ENCODE results near the gene NAGS.
A peak's percentile ranks its signal among the peaks of the same experiment; 100 is the strongest.
"Not testable (repeated sequence)": the region's sequence is repeated elsewhere in the genome, so short reads cannot be mapped to it uniquely, and the experiment has no call there.

Gene NAGS

DNA sequence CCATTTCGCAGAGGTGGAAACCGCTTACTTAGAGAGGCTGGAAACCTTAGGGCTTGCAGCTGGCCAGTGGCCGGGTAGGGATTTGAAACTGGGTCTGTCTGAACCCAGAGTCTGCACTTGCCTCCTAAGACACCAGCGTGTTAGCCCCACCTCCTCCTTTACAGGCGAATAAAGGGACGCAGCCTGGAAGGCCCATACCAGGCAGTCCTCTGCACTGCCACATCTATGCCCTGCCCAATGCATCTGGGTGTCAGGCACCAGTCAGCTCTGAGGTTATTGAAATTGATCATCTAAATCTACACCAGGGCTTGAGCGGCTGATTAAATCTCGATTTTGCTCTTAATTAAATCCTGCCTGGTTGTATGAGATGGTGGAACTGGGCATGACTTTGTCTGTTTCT lies 19.9 kb upstream of the NAGS start:
- no peak for DNase-seq (ENCODE audit: low read depth)

DNA sequence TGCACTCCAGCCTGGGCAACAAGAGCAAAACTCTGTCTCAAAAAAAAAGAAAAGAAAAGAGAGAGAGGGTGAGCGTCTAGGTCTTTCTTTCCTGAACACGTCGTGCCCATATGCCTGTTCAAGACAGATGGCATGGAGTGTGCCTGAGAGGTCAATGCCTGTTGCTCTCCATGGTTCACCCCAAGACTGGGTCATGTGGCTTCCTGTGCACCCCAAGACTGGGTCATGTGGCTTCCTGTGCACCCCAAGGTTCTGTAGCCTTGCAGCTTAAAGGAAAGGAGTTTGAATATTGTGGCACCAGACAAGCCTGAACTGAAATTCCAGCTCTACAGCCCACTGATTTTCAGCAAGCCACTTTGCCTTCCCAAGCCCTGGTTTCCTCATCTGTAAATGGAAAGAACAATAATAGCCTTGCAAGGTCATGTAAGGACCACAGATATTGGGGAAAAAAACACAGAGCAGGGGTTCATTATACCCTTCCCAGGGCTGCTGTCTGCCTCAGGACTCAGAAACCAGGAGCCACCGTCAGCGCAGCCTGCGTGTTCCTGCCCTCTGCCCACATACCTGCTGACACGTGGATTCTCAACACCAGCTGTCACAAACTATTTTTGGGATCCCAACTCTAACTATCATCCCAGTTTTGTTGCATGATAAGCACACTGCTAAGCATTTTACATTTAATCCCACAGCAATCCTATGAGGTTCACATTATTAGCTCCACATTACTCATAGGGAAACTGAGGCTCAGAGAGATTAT lies 18.0 kb upstream of the NAGS start:
- DNase-seq (ENCODE audit: low read depth): no peak

DNA sequence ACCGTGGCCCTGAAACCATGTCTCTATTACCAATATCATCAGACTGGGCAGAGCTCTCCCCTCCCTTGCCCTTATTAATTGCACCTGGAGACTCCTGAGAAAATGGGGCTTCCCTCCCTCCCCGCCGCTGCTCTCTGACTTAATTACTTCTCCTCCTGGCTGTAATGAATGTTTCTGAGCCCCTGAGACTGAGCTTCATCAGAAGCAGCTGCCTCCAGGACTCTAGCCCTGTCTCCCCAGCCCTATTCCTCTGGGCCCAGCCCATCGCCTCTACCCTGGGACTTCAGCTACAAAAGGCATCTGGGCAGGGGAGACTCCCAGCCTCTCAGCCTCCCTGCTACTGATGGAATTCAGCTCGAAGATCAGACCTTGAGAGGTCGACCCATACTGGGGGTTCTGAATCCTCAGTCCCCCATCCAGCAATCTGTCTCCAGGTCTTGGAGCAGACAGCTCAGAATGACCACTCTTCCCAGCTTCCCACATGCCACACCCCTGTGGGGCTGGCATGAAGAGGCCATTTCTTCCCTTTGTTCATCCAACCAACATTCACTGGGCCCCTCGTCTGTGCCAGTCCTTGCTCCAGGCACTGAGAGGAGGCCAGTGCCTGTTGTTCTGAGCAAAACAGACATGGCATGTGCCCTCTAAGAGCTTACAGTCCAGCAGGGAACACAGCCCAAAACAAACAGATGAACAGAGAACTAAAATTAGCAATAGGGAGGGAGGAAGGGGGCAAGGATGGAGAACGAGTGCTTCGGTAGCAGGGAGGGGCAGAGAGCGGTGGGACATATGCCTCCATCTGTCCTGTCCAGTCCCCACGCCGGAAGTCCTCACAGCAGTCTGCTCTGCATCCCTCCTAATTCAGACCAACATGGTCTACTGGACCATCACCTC lies 17.0 kb upstream of the NAGS start:
- DNase-seq (ENCODE audit: low read depth): no peak

DNA sequence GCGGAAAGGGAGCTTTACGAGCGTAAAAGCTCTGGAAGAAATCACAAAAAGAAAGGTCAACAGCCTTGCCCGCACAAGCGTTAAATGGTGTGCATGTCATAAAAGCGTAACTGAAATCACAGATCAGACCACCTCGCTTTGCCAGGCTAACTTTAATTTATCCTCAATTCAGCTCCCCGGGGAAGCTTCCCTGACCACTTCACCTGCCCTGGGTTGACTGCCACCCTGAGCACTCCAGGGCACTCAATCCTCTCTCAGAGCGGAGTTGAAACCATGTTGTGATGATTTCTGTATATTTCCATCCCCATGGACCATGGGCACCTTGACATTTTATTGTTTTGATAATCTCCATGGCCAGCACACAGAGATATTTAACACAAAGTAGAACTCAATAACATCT lies 16.1 kb upstream of the NAGS start:
- no peak for DNase-seq (ENCODE audit: low read depth)

DNA sequence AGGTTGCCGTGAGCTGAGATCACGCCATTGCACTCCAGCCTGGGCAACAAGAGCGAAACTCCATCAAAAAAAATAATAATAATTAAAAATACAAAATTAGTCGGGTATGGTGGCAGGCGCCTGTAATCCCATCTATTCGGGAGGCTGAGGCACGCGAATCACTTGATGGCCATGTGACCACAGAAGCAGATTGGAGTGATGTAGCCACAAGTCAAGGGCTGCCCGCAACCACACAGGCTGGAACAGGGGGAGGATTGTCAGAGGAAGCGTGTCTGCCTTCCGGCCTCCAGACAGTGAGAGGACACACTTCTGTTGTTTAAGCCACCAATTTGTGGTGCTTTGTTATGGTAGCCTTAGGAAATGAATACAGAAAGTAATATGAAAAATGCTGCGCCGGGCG lies 11.8 kb upstream of the NAGS start:
- no peak for DNase-seq (ENCODE audit: low read depth)

DNA sequence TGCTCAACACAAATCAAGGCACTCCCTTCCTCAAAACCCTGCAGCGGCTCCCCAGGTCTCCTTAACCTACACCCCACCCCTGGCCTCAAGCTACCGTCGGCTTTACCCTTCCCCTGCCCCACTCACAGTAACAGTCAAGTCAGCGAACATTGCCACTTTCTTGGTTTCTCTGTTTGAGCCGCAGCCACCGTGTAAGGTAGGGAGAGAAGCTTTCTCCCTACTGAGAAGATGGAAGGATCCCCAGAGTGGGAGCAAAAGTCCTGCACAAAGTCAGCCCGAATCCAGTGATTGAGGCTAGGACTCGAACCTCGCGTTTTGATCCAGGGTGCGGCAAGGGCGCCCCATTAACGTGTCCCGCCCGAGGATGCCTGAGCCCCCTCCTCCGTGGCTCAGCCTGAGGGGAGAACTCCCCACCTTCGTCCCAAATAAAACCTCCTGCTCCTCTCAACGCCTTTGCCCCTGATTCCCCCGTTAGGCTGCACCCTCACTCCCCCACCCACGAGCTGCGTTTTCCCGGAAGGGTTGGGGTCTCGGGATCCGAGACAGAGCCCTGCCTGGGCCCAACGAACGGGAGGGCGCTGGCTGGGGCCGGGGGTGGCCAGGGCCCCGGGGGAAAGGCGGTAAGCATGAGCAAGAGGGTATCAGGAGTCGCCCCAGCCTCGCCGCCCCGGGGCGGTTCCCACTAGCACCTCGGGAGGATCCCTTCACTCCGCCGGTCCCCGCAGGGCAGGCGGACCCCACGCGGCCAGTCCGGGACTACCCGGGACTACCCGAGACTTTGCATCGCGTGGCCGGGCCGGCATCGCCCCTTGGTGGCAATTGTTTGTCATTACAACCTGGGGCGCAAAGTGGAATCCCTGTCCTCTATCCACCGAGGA lies 9.9 kb upstream of the NAGS start:
- peak; percentile 29 for DNase-seq (ENCODE audit: low read depth)

DNA sequence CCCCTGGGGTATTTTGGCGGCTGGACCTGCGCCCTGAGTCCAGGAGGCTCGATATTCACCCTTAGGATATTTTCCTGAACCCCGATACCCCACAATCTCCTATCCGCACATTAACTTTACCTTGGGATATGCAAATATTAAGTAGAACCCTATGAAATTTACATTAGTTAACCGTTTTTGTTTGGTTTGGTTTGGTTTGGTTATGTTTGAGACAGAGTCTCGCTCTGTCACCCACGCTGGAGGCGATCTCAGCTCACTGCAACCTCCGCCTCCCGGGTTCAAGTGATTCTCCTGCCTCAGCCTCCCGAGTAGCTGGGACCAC lies 9.3 kb upstream of the NAGS start:
- no peak for DNase-seq (ENCODE audit: low read depth)

DNA sequence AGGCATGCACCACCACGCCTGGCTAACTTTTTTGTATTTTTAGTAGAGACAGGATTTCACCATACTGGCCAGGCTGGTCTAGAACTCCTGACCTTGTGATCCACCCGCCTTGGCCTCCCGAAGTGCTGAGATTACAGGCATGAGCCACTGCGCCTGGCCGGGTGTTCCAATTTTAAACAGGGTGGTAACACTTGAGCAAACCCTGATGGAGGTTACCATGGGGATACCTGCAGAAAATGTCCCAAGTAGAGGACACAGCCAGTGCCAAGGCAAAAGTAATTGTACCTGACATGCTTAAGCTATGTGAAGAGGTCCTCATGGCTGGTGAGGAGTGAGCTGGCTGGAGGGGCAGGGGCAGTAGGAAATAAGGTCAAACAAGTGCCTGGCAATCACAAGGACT lies 7.2 kb upstream of the NAGS start:
- not testable (repeated sequence) for DNase-seq (ENCODE audit: low read depth)

DNA sequence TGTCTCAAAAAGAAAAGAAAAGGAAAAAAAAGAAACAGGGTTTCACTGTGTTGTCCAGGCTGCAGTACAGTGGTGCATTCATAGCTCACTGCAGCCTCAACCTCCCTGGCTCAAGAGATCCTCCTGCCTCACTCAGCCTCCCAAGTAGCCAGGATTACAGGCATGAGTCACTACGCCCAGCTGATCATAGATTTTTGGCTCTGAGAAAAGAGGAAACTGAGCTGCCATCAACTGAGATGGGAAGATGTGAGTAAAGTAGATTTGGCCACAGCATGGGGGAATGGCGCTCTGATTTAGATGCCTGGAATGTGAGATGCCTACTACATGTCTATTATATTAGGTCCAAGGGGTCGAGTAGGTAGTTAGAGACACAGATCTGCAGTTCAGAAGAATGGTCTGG lies 5.9 kb upstream of the NAGS start:
- no peak for DNase-seq (ENCODE audit: low read depth)

DNA sequence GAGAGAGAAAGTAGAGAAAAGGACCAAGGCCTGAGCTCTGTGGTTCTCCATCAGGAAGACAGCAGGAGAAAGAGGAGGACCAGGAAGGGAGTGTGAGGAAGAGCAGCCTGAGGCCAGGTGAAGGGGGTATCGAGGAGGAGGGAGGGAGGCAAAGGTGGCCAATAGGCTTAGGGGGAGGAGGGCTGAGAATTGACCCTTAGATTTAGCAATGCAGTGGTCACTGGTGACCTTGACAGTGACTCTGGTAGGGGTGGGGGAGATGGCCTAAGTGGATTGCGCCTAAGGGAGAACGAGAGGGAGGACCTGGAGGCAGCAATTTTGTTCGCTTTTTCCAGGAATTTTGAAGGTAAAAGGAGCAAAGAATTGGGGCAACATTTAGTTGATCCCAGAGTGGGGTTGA lies 5.4 kb upstream of the NAGS start:
- DNase-seq (ENCODE audit: low read depth): no peak

DNA sequence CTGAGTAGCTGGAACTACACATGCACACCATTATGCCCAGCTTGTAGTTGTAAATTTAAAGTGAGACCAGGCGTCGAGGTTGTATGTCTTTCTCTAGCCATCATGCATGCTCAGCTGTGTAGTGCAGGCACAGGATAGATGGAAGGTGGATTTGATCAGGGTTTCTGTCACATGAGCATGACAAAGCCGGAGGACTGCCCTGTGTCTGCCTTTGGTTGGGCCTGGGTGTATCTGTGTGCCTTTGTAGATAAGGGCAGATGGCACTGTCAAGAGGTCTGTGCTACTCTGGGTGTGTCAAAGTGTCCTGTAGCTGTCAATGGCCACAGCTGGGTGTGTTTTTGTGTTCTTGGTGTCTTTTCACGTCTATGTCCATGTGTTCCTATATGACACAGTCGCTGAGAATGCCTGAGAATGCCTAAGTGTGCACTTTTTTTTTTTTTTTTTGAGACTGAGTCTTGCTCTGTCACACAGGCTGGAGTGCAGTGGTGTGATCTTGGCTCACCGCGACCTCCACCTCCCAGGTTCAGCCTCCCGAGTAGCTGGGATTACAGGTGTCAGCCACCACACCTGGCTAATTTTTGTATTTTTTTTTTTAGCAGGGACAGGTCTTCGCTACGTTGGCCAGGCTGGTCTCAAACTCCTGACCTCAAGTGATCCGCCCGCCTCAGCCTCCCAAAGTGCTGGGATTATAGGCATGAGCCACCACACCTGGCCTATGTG lies 4.1 kb upstream of the NAGS start:
- no peak for DNase-seq (ENCODE audit: low read depth)

DNA sequence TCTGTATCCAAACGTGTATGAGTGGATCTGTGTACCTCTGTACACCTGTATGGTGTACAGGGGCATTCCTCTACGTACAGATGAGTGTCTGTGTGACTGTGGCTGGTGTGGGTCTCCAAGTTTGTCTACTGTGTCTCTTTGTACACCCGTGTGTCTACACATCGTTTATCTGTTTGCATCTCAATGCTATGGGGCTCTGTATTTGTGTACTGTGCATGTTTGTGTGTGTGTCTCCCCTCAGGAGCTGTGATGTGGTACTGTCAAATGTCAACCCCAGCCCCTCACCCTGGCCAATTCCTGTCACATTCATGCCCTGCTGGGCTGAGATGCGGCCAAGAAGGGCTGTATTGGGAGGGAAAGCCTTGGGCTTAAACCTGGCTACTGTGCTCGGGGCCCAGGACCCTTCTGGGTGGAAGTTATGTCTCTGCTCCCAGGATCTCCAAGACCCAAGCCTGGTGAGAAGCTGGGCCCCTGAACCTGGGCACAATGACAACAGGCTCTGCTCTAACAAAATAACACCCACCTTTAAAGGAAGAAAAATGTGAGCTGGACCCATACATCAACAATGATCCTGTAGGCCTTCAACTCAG lies 3.5 kb upstream of the NAGS start:
- DNase-seq (ENCODE audit: low read depth): no peak

DNA sequence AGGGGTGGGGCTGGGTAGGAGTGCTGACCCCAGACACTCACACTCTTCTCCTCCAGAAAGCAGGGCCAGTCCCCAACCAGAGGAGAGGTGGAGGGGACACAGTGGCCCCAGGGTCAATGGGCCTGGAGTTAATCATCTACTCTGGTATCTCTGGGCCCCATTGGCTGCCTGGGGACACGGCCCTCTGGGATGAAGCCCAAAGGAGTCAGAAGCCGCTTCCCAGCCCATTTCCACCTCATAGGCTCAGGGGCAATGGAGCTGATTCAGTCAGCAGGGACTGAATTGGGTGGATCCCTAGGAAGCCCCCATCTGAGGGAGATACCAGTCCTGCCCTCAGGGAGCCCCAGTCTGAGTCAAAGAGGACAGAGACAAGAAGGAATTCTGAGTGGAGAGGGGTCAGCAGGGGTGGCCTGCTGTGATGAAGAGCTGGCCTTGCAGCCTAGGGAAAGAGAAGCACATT lies 2.9 kb upstream of the NAGS start:
- no peak for DNase-seq (ENCODE audit: low read depth)

DNA sequence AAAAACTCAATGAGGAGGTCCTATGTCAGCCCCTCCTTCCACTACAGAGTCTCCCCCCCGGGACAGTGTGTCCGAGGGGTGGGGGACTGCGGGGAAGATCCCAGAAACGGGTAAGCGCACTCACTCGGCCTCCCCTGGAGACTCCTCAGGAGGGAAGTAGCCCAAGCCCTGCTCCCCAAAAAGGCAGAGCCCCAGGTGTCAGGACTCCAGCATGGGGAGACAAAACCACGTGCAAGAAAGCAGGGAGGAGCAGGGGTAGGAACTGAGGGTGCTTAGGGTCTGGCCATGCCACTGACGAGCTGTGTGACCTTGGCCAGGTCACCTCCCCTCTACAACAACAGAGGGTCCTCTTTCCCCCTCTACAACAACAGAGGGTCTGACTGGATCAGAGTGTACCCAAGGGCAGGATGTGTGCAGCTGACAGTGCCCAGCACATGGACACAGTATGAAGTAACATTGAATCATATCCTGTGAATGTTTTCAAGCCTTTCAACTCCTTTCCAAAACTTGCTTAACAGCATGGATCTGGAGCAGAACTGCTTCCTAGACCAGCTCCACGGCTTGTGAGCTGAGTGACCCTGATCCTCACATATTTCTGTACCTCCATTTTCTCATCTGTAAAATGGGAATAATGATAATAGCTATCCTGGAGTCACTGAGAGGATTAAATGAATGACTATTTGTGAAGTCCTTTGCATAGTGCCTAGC lies 2.1 kb upstream of the NAGS start:
- no peak for DNase-seq (ENCODE audit: low read depth)

DNA sequence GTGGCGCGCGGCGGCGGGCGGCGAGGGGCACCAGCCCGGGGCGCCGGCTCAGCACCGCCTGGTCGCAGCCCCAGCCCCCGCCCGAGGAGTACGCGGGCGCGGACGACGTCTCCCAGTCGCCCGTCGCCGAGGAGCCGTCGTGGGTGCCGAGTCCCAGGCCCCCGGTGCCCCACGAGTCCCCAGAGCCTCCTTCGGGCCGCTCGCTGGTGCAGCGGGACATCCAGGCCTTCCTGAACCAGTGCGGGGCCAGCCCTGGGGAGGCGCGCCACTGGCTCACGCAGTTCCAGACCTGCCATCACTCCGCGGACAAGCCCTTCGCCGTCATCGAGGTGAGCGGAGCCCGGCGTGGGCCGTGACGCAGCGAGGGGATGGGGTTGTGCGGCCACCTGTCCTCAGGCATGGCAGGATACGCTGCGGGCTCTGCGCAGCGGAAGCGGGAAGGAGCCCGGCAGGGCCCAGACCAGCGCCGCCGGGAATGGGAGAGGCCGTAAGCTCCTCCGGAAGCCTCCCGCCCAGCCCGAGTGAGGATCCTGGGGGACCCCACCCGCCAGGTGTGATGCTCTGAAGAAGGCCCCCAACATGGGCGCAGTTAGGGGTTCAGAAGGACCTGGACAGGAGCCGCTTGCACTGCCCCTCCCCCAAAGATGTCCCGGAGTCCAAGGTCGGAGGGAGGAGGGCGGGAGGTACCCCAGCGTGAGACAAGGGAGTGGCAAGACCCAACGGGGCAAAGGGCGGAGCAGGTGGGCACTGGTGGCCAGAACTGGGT lies 522 bp downstream of the NAGS start:
- DNase-seq (ENCODE audit: low read depth): no peak

DNA sequence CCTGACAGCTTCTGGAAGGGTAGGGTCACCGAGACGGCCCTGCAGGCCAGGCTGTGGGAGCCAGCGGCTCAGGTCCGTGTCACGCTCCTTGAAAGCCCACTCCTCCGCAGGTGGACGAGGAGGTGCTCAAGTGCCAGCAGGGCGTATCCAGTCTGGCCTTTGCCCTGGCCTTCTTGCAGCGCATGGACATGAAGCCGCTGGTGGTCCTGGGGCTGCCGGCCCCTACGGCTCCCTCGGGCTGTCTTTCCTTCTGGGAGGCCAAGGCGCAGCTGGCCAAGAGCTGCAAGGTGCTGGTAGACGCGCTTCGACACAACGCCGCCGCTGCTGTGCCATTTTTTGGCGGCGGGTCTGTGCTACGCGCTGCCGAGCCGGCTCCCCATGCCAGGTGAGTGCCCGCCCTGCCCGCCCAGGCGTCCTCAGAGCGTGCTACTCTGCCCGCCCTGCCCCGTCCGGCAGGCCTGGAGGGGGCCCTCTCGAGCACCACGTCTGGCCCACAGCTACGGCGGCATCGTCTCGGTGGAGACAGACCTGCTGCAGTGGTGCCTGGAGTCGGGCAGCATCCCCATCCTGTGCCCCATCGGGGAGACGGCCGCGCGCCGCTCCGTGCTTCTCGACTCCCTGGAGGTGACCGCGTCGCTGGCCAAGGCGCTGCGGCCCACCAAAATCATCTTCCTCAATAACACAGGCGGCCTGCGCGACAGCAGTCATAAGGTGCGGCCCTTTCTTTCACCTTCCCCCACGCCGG lies 1.3 kb downstream of the NAGS start:
- peak; percentile 5 for DNase-seq (ENCODE audit: low read depth)

DNA sequence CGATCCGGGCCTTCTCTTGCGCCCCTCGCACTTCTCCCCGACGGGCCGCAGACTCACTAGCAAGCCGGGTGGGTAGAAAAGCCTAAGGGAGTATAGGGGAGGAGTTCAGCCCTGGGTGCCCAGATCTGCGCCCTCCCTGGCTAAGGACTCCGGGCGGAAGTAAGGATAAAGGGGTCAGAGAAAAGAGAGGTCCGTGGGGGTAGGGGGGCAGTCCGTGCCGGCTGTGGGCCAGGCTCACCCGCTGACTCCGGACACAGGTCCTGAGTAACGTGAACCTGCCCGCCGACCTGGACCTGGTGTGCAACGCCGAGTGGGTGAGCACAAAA lies 1.8 kb downstream of the NAGS start:
- no peak for DNase-seq (ENCODE audit: low read depth)

DNA sequence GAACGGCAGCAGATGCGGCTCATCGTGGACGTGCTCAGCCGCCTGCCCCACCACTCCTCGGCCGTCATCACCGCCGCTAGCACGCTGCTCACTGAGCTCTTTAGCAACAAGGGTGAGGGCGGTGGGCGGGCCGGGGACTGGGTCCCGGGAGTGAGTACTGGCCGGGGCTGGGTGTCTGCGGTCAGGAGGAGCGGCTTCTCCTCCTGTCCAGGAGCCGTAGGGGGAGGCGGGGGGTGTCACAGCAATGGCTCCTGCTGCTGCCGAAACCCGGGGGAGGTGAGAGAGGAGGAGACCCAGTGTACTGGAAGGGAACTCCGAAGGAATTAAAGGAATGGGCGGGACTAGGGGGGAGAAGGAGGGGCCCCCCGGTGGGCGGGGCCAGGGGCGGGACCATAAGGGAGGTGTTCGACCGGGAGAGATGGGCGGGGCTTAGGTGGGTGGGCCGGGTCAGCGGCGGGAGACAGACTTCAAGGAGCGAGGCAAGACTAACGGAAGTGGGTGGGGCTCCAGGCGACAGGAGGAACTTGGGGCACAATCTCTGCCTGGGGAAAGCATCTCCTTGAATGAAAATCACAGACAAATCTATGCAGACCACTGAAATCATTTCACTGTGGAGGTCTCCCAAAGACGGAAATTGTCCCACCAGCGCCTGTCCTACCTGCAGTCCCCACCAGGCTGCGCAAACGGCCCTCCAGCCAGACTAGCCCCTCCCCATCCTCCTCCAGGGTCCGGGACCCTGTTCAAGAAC lies 2.4 kb downstream of the NAGS start:
- peak; percentile 90 for DNase-seq (ENCODE audit: low read depth)
